IPS-18c (cell line): ENCODE results near the gene HSDL2.
"Not testable (repeated sequence)": the region's sequence is repeated elsewhere in the genome, so short reads cannot be mapped to it uniquely, and the experiment has no call there.

Experiments
- H3K4me3 ChIP-seq: 2 replicates; pipeline ENCODE4 v1.7.0; 2013; ENCODE audit warnings: low read depth, mild to moderate bottlenecking, low read length, moderate library complexity; ENCODE audit not compliant: insufficient read depth
- H3K9me3 ChIP-seq: one replicate; pipeline ENCODE4 v1.6.1; 2013; ENCODE audit warnings: mild to moderate bottlenecking, low read length, moderate library complexity; ENCODE audit not compliant: control insufficient read depth, insufficient read depth

The HSDL2 gene

GRCh38 chr9:112502175-112502946, 122.5 kb downstream of the HSDL2 start:
- Histone ChIP-seq H3K9me3 (no peaks in the 10 kb centered on the region), H3K4me3 (no peak overlapping the region)

DNA sequence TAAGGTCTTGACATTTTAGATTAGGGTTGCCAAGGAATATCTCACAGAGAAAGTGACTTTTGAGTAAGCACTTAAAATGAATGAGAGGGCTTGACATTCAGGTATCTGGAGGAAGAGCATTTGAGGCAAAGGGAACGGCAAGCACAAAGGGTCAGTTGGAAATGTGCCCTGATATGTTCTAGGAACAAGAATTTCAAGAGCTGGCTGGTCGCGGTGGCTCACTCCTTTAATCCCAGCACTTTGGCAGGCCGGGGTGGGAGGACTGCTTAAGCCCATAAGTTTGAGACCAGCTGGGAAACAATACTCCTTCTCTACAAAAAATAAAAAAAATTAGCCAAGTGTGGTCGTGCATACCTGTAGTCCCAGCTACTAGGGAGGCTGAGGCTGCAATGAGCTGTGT, 123.3 kb downstream of the HSDL2 start:
- H3K4me3 ChIP-seq, result no peak overlapping the region
- H3K9me3 ChIP-seq, result no peaks in the 10 kb centered on the region

- H3K9me3 ChIP-seq, result no peaks in the 10 kb centered on the region
- H3K4me3 ChIP-seq, result no peak overlapping the region
Measured at GRCh38 chr9:112505086-112505485, 125.2 kb downstream of the HSDL2 start.

DNA sequence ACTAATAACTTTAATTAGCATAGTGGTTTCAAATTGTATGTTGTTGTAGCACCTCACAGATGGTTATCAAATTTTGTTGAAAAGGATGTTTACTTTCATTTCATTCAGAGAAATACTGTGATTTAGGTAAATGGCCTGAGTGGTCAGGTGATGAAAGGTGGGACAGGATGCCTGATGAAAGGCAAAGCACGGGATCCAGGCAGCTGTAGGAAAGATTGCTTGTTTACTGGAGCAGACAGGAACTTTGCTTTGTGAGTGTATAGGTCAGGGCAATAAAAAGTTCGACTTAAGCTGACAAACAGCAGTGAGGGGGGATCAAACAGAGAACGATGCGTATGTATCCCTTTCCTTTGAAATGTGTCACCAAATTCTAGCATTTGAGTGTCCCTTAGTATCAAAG, 125.7 kb downstream of the HSDL2 start:
- Histone ChIP-seq H3K4me3 (no peak overlapping the region), H3K9me3 (no peaks in the 10 kb centered on the region)

GRCh38 chr9:112506571-112506970, 126.7 kb downstream of the HSDL2 start:
- Histone ChIP-seq H3K9me3 (no peaks in the 10 kb centered on the region), H3K4me3 (no peak overlapping the region)

GRCh38 chr9:112507001-112507680, 127.2 kb downstream of the HSDL2 start:
- H3K9me3 ChIP-seq, result no peaks in the 10 kb centered on the region
- H3K4me3 ChIP-seq, result no peak overlapping the region

GRCh38 chr9:112508377-112508776, 128.5 kb downstream of the HSDL2 start:
- no peak overlapping the region for H3K4me3 ChIP-seq
- H3K9me3 ChIP-seq, result no peaks in the 10 kb centered on the region

DNA sequence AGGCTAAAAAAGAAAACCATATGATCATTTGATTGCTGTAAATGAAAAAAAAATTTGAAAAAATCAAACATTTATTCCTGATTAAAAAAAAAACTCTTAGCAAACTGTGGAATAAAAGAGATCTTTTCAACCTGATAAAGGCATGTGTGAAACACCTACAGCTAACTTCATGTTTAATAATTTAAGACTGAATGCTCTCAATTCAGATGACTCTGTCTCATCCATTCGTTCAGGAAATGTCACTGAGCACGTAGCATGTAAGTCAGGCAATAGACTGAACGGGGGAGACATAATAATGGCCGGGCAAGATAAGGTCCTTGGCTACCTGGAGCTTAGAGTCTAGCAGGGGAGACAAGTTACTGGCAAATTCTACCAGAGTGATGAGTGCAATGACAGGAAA, 132.5 kb downstream of the HSDL2 start:
- H3K9me3 ChIP-seq, H3K4me3 ChIP-seq: not testable (repeated sequence)

GRCh38 chr9:112516769-112517168, 136.9 kb downstream of the HSDL2 start:
- H3K4me3 ChIP-seq, result no peak overlapping the region
- H3K9me3 ChIP-seq, result no peaks in the 10 kb centered on the region

DNA sequence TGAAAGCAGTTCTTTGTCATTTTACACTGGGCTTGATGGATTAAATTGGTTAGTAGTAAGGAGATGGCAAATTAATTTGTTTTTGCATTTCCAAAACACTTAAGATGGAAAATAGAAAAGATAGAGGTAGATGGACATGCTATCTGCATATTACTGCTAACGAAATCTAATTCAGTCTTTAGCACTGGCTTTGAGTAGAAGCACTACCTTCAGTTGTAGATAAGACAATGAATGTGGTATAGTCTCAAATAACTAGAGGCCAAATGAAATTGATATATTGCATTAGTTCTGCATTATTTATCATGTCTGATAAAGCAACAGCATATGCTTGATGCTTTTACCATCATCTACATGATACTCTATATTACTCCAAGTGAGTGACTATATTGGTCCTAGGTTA, 140.2 kb downstream of the HSDL2 start:
- Histone ChIP-seq H3K9me3 (no peaks in the 10 kb centered on the region), H3K4me3 (no peak overlapping the region)

DNA sequence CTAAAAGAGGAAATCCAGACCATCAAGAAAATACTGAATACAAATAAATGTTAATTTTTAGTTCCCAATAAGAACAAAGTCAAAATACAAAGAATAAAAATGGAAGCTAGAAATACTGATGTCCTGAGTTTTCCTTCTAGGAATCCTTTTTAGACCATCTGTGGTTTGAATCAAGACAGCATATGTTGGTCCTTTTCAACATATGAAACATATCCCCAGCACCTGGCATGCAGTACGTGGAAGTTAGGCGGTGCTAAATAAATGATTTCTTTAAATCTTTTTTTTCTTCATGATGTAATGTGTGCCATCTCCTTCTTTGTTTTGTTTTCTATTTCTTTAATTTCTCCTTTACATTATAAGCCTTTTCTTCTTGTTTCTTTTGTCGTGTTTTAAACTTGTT, 140.7 kb downstream of the HSDL2 start:
- Histone ChIP-seq H3K4me3 (no peak overlapping the region), H3K9me3 (no peaks in the 10 kb centered on the region)
